WTC11 (cell line): ENCODE results near the gene PROB1.

ENCODE experiments used
- ETV6 ChIP-seq: sonication (generic); formaldehyde crosslinking; IDR thresholded peaks from 2 replicates; pipeline ENCODE4 v1.8.1; 2022; ENCODE audit warnings: mild to moderate bottlenecking, missing genetic modification reagents
- HMGA2 ChIP-seq: fragments of 250-450 bp; sonication (Bioruptor Pico); IDR thresholded peaks from 2 replicates; pipeline ENCODE4 v1.4.0; 2021; ENCODE audit warnings: mild to moderate bottlenecking, moderate library complexity
- JUN ChIP-seq: sonication (generic); formaldehyde crosslinking; IDR thresholded peaks from 2 replicates; pipeline ENCODE4 v1.8.0; 2023; ENCODE audit warnings: mild to moderate bottlenecking, missing genetic modification reagents
- NFE2L1 ChIP-seq: sonication (generic); formaldehyde crosslinking; IDR thresholded peaks from 2 replicates; pipeline ENCODE4 v1.8.1; 2023; ENCODE audit warnings: missing genetic modification reagents
- SP1 ChIP-seq: sonication (generic); formaldehyde crosslinking; conservative IDR thresholded peaks from 2 replicates; pipeline ENCODE4 v1.8.1; 2022; ENCODE audit warnings: missing genetic modification reagents
- ZNF232 ChIP-seq: sonication (generic); formaldehyde crosslinking; IDR thresholded peaks from 2 replicates; pipeline ENCODE4 v1.8.0; 2022; ENCODE audit warnings: mild to moderate bottlenecking, missing genetic modification reagents
- ZNF263 ChIP-seq: sonication (generic); formaldehyde crosslinking; IDR thresholded peaks from 2 replicates; pipeline ENCODE4 v1.8.1; 2022; ENCODE audit warnings: low read depth, mild to moderate bottlenecking, moderate library complexity, missing genetic modification reagents
- TF ChIP-seq, protein P1 (sequence below): fragments of 200-600 bp; IDR thresholded peaks from 2 replicates; pipeline ENCODE4 v1.8.0; 2022; ENCODE audit warnings: antibody characterized with exemption
- TF ChIP-seq, protein P2 (sequence below): sonication (generic); formaldehyde crosslinking; IDR thresholded peaks from 2 replicates; pipeline ENCODE4 v1.8.1; 2023; ENCODE audit warnings: mild to moderate bottlenecking, missing genetic modification reagents, moderate library complexity

DNA sequence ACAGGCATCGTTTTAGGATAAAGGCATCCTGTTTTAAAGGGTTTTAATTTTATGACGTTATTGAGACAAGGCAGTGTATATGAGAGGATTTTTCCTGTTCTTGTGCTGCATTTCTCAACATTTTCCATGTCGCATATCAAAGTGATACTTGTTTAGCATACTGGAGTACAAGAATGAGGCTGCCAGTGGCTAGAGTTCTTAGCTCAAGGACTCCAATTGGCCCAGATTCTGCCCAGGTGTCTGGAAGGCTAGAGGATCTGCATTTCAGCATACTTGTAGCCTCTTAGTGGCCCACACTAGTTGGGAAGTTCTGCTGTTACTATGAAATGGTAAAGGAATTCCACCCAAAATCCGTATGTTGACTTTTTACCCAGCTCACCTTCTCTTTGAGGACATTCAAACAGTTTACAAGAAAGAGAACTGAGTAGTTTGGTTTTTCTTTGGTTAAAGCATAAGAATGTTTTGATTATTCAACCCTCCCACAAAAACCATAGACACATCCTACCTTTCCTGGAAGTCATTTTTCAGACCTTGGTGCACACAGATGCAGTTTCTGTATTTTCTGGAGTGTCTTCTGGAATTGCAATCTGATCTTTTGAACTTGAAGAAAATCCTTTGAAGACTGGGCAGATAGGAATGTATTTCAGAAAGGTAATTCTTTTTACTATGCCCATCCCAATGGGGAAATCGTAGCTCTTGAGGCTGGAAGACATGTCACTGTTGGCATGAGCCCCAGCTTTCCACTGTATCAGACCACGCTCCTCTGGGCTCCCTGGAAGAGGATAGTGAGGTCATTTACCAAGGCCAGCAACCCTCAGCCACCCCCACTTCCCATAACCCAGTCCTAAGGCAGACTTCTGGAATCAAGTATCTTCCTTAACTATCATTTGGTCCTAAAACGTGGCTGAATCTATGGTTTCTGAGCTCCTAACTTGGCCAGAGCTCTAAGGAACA, 23.1 kb downstream of the PROB1 start:
- TF ChIP-seq, protein P1, sequence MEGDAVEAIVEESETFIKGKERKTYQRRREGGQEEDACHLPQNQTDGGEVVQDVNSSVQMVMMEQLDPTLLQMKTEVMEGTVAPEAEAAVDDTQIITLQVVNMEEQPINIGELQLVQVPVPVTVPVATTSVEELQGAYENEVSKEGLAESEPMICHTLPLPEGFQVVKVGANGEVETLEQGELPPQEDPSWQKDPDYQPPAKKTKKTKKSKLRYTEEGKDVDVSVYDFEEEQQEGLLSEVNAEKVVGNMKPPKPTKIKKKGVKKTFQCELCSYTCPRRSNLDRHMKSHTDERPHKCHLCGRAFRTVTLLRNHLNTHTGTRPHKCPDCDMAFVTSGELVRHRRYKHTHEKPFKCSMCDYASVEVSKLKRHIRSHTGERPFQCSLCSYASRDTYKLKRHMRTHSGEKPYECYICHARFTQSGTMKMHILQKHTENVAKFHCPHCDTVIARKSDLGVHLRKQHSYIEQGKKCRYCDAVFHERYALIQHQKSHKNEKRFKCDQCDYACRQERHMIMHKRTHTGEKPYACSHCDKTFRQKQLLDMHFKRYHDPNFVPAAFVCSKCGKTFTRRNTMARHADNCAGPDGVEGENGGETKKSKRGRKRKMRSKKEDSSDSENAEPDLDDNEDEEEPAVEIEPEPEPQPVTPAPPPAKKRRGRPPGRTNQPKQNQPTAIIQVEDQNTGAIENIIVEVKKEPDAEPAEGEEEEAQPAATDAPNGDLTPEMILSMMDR: no peak
- TF ChIP-seq JUN (CRISPR knock-in tag) (no peak), HMGA2 (CRISPR knock-in tag) (no peak), NFE2L1 (CRISPR knock-in tag) (no peak), ZNF263 (no peak), ZNF232 (CRISPR knock-in tag) (no peak), SP1 (no peak), ETV6 (CRISPR knock-in tag) (no peak)
- TF ChIP-seq, protein P2, sequence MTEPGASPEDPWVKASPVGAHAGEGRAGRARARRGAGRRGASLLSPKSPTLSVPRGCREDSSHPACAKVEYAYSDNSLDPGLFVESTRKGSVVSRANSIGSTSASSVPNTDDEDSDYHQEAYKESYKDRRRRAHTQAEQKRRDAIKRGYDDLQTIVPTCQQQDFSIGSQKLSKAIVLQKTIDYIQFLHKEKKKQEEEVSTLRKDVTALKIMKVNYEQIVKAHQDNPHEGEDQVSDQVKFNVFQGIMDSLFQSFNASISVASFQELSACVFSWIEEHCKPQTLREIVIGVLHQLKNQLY (CRISPR knock-in tag): no peak
